HepG2 (cell line): Measurements from ENCODE around the gene ZNF629.

Experiments used
- CHD2 ChIP-seq: IDR thresholded peaks from 2 replicates; pipeline ENCODE4 v1.6.1; 2011; ENCODE audit warnings: low read depth, low read length, improper control_type of control experiment
- EEA1 ChIP-seq: sonication (generic); formaldehyde crosslinking; IDR thresholded peaks from 2 replicates; pipeline ENCODE4 v1.5.1; 2020; ENCODE audit warnings: mild to moderate bottlenecking, missing genetic modification reagents, borderline replicate concordance
- EZH2 ChIP-seq: conservative IDR thresholded peaks from 2 replicates; pipeline ENCODE4 v1.6.1; 2012; ENCODE audit warnings: mild to moderate bottlenecking, low read depth, low read length, moderate library complexity
- FOSL1 ChIP-seq: sonication (generic); formaldehyde crosslinking; IDR thresholded peaks from 2 replicates; pipeline ENCODE4 v1.9.0; 2021; ENCODE audit warnings: missing genetic modification reagents, borderline replicate concordance
- IRF2 ChIP-seq: IDR thresholded peaks from 2 replicates; pipeline ENCODE4 v1.6.1; 2018; ENCODE audit warnings: missing genetic modification reagents, missing compliant biosample characterization
- MYC ChIP-seq: sonication (generic); formaldehyde crosslinking; IDR thresholded peaks from 2 replicates; pipeline ENCODE4 v1.9.0; 2021; ENCODE audit warnings: missing genetic modification reagents, borderline replicate concordance
- NR2C2 ChIP-seq: sonication (generic); formaldehyde crosslinking; IDR thresholded peaks from 2 replicates; pipeline ENCODE4 v1.4.0; 2020; ENCODE audit warnings: missing genetic modification reagents, mild to moderate bottlenecking, moderate library complexity, borderline replicate concordance
- ZBTB4 ChIP-seq: sonication (generic); formaldehyde crosslinking; IDR thresholded peaks from 2 replicates; pipeline ENCODE4 v1.4.0; 2020; ENCODE audit warnings: missing genetic modification reagents, mild to moderate bottlenecking, borderline replicate concordance
- TF ChIP-seq, protein P1 (sequence below): sonication (generic); formaldehyde crosslinking; IDR thresholded peaks from 2 replicates; pipeline ENCODE4 v1.4.0; 2020; ENCODE audit warnings: missing genetic modification reagents
- TF ChIP-seq, protein P2 (sequence below): sonication (generic); formaldehyde crosslinking; IDR thresholded peaks from 2 replicates; pipeline ENCODE4 v1.4.0; 2020; ENCODE audit warnings: low read depth, mild to moderate bottlenecking, missing genetic modification reagents
- TF ChIP-seq, protein P3 (sequence below): sonication (generic); formaldehyde crosslinking; IDR thresholded peaks from 2 replicates; pipeline ENCODE4 v1.5.1; 2020; ENCODE audit warnings: mild to moderate bottlenecking, missing genetic modification reagents, moderate library complexity

- TF ChIP-seq ZBTB4 (CRISPR knock-in tag) (no peak), CHD2 (no peak), IRF2 (CRISPR knock-in tag) (no peak), EZH2 (no peak), FOSL1 (CRISPR knock-in tag) (no peak), MYC (CRISPR knock-in tag) (no peak), NR2C2 (CRISPR knock-in tag) (no peak), EEA1 (no peak)
- TF ChIP-seq, protein P1, sequence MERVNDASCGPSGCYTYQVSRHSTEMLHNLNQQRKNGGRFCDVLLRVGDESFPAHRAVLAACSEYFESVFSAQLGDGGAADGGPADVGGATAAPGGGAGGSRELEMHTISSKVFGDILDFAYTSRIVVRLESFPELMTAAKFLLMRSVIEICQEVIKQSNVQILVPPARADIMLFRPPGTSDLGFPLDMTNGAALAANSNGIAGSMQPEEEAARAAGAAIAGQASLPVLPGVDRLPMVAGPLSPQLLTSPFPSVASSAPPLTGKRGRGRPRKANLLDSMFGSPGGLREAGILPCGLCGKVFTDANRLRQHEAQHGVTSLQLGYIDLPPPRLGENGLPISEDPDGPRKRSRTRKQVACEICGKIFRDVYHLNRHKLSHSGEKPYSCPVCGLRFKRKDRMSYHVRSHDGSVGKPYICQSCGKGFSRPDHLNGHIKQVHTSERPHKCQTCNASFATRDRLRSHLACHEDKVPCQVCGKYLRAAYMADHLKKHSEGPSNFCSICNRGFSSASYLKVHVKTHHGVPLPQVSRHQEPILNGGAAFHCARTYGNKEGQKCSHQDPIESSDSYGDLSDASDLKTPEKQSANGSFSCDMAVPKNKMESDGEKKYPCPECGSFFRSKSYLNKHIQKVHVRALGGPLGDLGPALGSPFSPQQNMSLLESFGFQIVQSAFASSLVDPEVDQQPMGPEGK (CRISPR knock-in tag): no peak
- TF ChIP-seq, protein P2, sequence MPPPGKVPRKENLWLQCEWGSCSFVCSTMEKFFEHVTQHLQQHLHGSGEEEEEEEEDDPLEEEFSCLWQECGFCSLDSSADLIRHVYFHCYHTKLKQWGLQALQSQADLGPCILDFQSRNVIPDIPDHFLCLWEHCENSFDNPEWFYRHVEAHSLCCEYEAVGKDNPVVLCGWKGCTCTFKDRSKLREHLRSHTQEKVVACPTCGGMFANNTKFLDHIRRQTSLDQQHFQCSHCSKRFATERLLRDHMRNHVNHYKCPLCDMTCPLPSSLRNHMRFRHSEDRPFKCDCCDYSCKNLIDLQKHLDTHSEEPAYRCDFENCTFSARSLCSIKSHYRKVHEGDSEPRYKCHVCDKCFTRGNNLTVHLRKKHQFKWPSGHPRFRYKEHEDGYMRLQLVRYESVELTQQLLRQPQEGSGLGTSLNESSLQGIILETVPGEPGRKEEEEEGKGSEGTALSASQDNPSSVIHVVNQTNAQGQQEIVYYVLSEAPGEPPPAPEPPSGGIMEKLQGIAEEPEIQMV (CRISPR knock-in tag): no peak
- TF ChIP-seq, protein P3, sequence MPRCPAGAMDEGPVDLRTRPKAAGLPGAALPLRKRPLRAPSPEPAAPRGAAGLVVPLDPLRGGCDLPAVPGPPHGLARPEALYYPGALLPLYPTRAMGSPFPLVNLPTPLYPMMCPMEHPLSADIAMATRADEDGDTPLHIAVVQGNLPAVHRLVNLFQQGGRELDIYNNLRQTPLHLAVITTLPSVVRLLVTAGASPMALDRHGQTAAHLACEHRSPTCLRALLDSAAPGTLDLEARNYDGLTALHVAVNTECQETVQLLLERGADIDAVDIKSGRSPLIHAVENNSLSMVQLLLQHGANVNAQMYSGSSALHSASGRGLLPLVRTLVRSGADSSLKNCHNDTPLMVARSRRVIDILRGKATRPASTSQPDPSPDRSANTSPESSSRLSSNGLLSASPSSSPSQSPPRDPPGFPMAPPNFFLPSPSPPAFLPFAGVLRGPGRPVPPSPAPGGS: no peak
Observed at GRCh38 chr16:30762991-30763725, 23.8 kb downstream of the ZNF629 start.
